Psoas muscle (tissue), 8 donors: ENCODE results near the gene P4HTM. TPM values are rescaled to one million over a fixed set of nuclear protein-coding genes. Genes with fewer than 3 reads are reported as not detected.

Experiments used
- ATAC-seq, 4 donors: fragments of 200-7000 bp; cut with Tn5 transposase; one replicate each; pipeline ENCODE4 v1.9.1; 2020; ENCODE audit warnings: moderate library complexity in 3 of 4, mild to moderate bottlenecking in 2 of 4
- DNase-seq, 2 donors: peaks; one replicate each; pipeline ENCODE4 v3.0.0-alpha.2; 2020
- H3K27ac ChIP-seq: fragments of 200-600 bp; one replicate; pipeline ENCODE4 v1.8.0; 2022
- H3K27me3 ChIP-seq, 3 donors: fragments of 200-600 bp in 1 of 3; one replicate each; pipeline versions ENCODE4 v1.6.1 to v1.8.0; 2013 to 2022; ENCODE audit warnings: low read length in 2 of 3, mild to moderate bottlenecking in 2 of 3, moderate library complexity in 1 of 3; ENCODE audit not compliant: insufficient read depth in 3 of 3
- H3K36me3 ChIP-seq, 2 donors: fragments of 200-600 bp in 1 of 2; one replicate each; pipeline versions ENCODE4 v1.6.1 to v1.8.0; 2013 to 2022; ENCODE audit warnings: low read depth in 1 of 2, mild to moderate bottlenecking in 1 of 2, moderate library complexity in 1 of 2; ENCODE audit not compliant: insufficient read depth in 1 of 2
- H3K4me1 ChIP-seq: fragments of 200-600 bp; one replicate; pipeline ENCODE4 v1.8.0; 2022
- H3K4me3 ChIP-seq: fragments of 200-600 bp; one replicate; pipeline ENCODE4 v1.8.0; 2022; ENCODE audit warnings: mild to moderate bottlenecking
- H3K9me3 ChIP-seq: fragments of 200-600 bp; one replicate; pipeline ENCODE4 v1.8.0; 2022
- CTCF ChIP-seq: fragments of 200-600 bp; IDR thresholded peaks from one replicate; pipeline ENCODE4 v1.8.0; 2022; ENCODE audit warnings: antibody characterized with exemption
- WGBS, 3 donors: extraction: QIAGEN DNeasy Blood & Tissue Kit; methylation state at CpG; one replicate each; pipeline versions ENCODE4 v1.1.6 to v1.1.7; 2013; 5-methylcytosine and 5-hydroxymethylcytosine counted together
- intact Hi-C, 2 donors: fragments of 100-400 bp; cut with DNase I; formaldehyde crosslinking; loops; one replicate each; pipeline versions ENCODE4 v1.11.0 to v1.14.2; 2022
- polyA plus RNA-seq, 3 donors: library from polyadenylated mRNA; stranded (reverse); fragments of 200-250 nt; gene quantifications; one replicate each; pipeline ENCODE4 v1.2.3, GENCODE V29; 2013
- total RNA-seq, 4 donors: library from RNA; stranded (reverse); fragmentation: NEBNext Ultra II Directional in 2 of 4; extraction: Animal tissue kit (Norgen Biotek cat#: 25700) in 2 of 4; gene quantifications; one replicate each; pipeline versions ENCODE4 v1.2.1 to v1.2.4, GENCODE V29; 2021 to 2023
- donor health status: healthy with polysubstance abuse.
- donor health status: DM: no; HTN: no; CAD: no; lungs with moderate emphysema.
- donor health status: Bipolar disorder and iron deficiency.
- donor health status: healthy.
- donor health status: DM: yes; HTN: yes; CAD: no.
- donor health status: DM: no; HTN: no; CAD: no.
- donor health status: DM: no; HTN: no; CAD: no.
- donor health status: DM: yes; HTN: yes; CAD: no.

The P4HTM gene
- total and polyA plus RNA-seq, 7 donors: 4.1 to 17.0 (median 11.1) TPM

GRCh38 chr3:49009396-49009795, 19.4 kb downstream of the P4HTM start:
- Histone ChIP-seq H3K36me3 (peaks cover 3 to 26% of the 10 kb centered on the region in 2 donors), H3K27ac (no peak overlapping the region), H3K9me3 (no peaks in the 10 kb centered on the region), H3K4me1 (peaks cover 50% of the 10 kb centered on the region), H3K4me3 (no peak overlapping the region), H3K27me3 (no peaks in the 10 kb centered on the region)
- intact Hi-C loops: no loop called here
- ATAC-seq (no peak), DNase-seq (no peak)
- no peak for TF ChIP-seq CTCF
- 73 to 88% (median 80%) methylated on average over 3 of the region's 3 CpGs for WGBS, 3 donors

- Histone ChIP-seq H3K27me3 (no peaks in the 10 kb centered on the region), H3K4me1 (peaks cover 49% of the 10 kb centered on the region), H3K4me3 (peak overlapping the region; percentile 7), H3K9me3 (no peaks in the 10 kb centered on the region), H3K27ac (peak overlapping the region; percentile 69), H3K36me3 (peaks cover 3 to 55% of the 10 kb centered on the region in 2 donors)
- intact Hi-C loops: no loop called here
- ATAC-seq (peak in 1 of 4 donors; percentile 11), DNase-seq (no peak)
- no peak for TF ChIP-seq CTCF
- 50 to 58% (median 54%) methylated on average over 17 of the region's 17 CpGs for WGBS, 3 donors
Measured at GRCh38 chr3:49012441-49013017, 22.5 kb downstream of the P4HTM start.

GRCh38 chr3:49013113-49013737, 23.2 kb downstream of the P4HTM start:
- DNase-seq: no peak
- H3K27ac ChIP-seq: peak overlapping the region; percentile 69
- ATAC-seq: peak in 3 of 4 donors; percentile 16 to 40 (median 25)
- peaks cover 3 to 55% of the 10 kb centered on the region in 2 donors for H3K36me3 ChIP-seq
- WGBS, 3 donors: 65 to 78% (median 69%) methylated on average over 19 of the region's 19 CpGs
- H3K27me3 ChIP-seq: no peaks in the 10 kb centered on the region
- intact Hi-C loops: no loop called here
- TF ChIP-seq CTCF: no peak
- no peaks in the 10 kb centered on the region for H3K9me3 ChIP-seq
- H3K4me1 ChIP-seq: peaks cover 45% of the 10 kb centered on the region
- peak overlapping the region; percentile 7 for H3K4me3 ChIP-seq

GRCh38 chr3:49013738-49014660, 24.0 kb downstream of the P4HTM start:
- 68 to 73% (median 70%) methylated on average over 24 of the region's 24 CpGs for WGBS, 3 donors
- ATAC-seq (peak; percentile 40 to 56 (median 44)), DNase-seq (peak in 1 of 2 donors; percentile 67)
- intact Hi-C loops: no loop called here
- TF ChIP-seq CTCF: peak; percentile 51
- Histone ChIP-seq H3K36me3 (peaks cover 3 to 55% of the 10 kb centered on the region in 2 donors), H3K4me3 (no peak overlapping the region), H3K27ac (peak overlapping the region; percentile 69), H3K9me3 (no peaks in the 10 kb centered on the region), H3K4me1 (peaks cover 43% of the 10 kb centered on the region), H3K27me3 (no peaks in the 10 kb centered on the region)
